T-helper 2 cell treated with Interferon-gamma antibody and Interleukin-4, amounts not matched to agents 5 μg/mL and 100 μg/mL, for 36 hours (primary cell): Measurements from ENCODE around the gene CLEC10A.
"Not testable (repeated sequence)": the region's sequence is repeated elsewhere in the genome, so short reads cannot be mapped to it uniquely, and the experiment has no call there.

Source experiments
- DNase-seq: peaks from one replicate; pipeline ENCODE4 v3.0.0; 2021; ENCODE audit warnings: low spot score
- H3K27ac Mint-ChIP-seq: one replicate; pipeline ENCODE4 v1.8.0; 2021; ENCODE audit warnings: mild to moderate bottlenecking, mixed read lengths
- H3K27me3 Mint-ChIP-seq: one replicate; pipeline ENCODE4 v1.8.0; 2021; ENCODE audit warnings: low read depth, mixed read lengths
- H3K36me3 Mint-ChIP-seq: one replicate; pipeline ENCODE4 v1.8.0; 2021; ENCODE audit warnings: low read depth, mixed read lengths
- H3K4me1 Mint-ChIP-seq: one replicate; pipeline ENCODE4 v1.8.0; 2021; ENCODE audit warnings: low read depth, mixed read lengths
- H3K4me3 Mint-ChIP-seq: one replicate; pipeline ENCODE4 v1.8.0; 2022; ENCODE audit warnings: mild to moderate bottlenecking, moderate library complexity, mixed read lengths
- H3K9me3 Mint-ChIP-seq: one replicate; pipeline ENCODE4 v1.8.0; 2021; ENCODE audit warnings: mixed read lengths

CLEC10A gene

DNA sequence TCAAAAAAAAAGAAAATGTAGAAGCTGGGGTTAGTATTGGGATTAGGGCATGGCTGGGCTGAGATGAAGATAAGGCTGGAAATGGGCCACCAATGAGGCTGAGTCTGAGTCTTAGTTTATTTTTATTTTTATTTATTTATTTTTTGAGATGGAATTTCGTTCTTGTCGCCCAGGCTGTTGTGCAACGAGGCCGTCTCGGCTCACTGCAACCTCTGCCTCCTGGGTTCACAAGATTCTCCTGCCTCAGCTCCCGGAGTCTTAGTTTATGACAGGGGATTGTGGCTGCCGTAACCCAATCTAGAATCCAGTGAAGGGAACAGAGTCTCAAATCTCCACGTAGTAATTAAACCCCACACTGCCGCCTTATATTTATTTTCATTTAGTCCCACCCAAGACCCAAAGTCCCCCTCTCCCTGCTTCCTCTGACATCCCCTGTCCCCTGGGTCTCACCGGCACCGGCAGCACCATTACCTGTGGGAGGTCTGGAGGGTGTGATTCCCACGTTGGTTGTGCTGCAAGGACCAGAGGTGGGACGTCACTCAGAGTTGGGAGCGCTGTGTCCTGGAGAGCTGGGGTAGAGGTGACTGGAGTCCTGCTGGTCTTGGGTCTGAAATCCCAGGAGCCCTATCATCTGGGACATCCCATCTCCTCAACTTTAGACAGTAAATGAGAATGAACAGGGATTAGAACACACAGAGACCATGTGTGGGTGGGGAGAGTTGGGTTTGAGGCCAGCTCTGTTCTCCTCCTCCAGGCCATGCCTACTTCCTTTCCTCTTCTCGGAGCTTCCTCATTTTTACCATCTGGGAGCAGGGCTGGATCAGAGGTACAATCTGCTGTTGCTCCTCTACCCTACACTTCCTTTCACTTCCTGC is at the start of gene CLEC10A:
Gene CLEC10A (minus strand): TSS at position 671 of the 875 bp plus-strand sequence. CDS start 1,439 bp downstream, outside the sequence.
- Mint-ChIP-seq H3K27ac (no peak within 1 kb of the TSS), H3K27me3 (peaks cover 24% of the 10 kb centered on the region), H3K9me3 (peaks cover 6% of the 10 kb centered on the region), H3K4me3 (no peak within 1 kb of the TSS), H3K36me3 (no peaks in the 10 kb centered on the region), H3K4me1 (peaks cover 21% of the 10 kb centered on the region)
- DNase-seq = no peak

GRCh38 chr17:7129311-7129710 is 49.3 kb upstream of the CLEC10A start:
- Mint-ChIP-seq H3K27me3 (peaks cover 5% of the 10 kb centered on the region), H3K27ac (no peak overlapping the region), H3K4me1 (peaks cover 12% of the 10 kb centered on the region), H3K36me3 (no peaks in the 10 kb centered on the region), H3K9me3 (no peaks in the 10 kb centered on the region), H3K4me3 (no peak overlapping the region)
- DNase-seq = no peak

DNA sequence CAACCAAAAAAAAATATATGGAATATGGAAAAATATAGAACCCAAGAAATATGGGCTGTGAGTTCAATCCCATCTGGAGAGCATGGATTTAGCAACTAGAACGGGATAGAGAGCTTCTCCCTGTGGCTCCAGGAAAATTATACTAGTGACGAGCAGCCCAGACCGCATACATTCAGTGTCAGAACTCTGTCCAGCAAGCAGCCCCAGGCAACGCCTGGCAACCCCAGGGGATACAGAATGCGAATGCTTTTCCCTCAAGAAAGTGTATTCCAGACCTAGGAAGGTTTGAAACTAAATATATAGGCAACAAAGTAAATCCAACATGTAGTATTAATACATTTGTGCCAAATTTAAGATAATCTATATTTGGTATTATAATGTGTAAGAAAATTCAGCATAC is 48.1 kb upstream of the CLEC10A start:
- Mint-ChIP-seq H3K27me3 (peaks cover 5% of the 10 kb centered on the region), H3K27ac (no peak overlapping the region), H3K9me3 (no peaks in the 10 kb centered on the region), H3K36me3 (no peaks in the 10 kb centered on the region), H3K4me1 (peaks cover 6% of the 10 kb centered on the region), H3K4me3 (no peak overlapping the region)
- no peak for DNase-seq

- H3K27me3 Mint-ChIP-seq, H3K4me3 Mint-ChIP-seq, H3K27ac Mint-ChIP-seq, H3K36me3 Mint-ChIP-seq, H3K4me1 Mint-ChIP-seq, H3K9me3 Mint-ChIP-seq, DNase-seq: not testable (repeated sequence)
Measured at GRCh38 chr17:7127501-7127900, 47.5 kb upstream of the CLEC10A start.

GRCh38 chr17:7126386-7126785 is 46.3 kb upstream of the CLEC10A start:
- H3K4me3 Mint-ChIP-seq, H3K36me3 Mint-ChIP-seq, H3K9me3 Mint-ChIP-seq, H3K4me1 Mint-ChIP-seq, H3K27me3 Mint-ChIP-seq, H3K27ac Mint-ChIP-seq, DNase-seq: not testable (repeated sequence)

DNA sequence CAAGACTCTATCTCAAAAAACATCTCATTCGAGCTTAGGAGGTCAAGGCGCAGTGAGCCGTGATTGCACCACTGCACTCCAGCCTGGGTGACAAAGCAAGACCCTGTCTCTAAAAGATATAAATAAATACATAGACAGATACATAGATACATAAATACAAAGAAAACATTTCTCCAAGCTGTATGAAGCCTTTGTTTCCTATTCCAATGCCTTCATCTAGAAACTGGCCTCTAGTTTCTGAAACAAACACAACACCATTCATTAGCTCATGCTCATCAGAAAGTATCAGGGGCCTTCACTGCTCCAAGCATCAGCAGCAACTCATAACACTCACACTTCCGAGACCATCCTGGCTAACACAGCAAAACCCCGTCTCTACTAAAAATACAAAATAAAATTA is 44.9 kb upstream of the CLEC10A start:
- Mint-ChIP-seq H3K4me3 (no peak overlapping the region), H3K27me3 (peaks cover 7% of the 10 kb centered on the region), H3K9me3 (no peaks in the 10 kb centered on the region), H3K27ac (no peak overlapping the region), H3K4me1 (no peaks in the 10 kb centered on the region), H3K36me3 (no peaks in the 10 kb centered on the region)
- no peak for DNase-seq

DNA sequence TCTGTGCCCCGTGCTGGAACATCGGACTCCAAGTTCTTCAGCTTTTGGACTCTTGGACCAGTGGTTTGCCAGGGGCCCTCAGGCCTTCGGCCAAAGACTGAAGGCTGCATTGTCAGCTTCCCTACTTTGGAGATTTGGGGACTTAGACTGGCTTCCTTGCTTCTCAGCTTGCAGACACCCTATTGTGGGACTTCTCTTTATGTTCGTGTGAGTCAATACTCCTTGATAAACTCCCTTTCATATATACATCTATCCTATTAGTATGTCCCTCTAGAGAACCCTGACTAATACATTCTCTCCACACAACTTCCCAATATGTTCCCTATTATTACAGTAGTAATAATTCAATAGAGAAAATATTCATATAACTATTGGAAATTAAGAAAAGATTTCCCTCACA is 43.8 kb upstream of the CLEC10A start:
- no peak overlapping the region for H3K27ac Mint-ChIP-seq
- H3K36me3 Mint-ChIP-seq = no peaks in the 10 kb centered on the region
- H3K27me3 Mint-ChIP-seq = peaks cover 12% of the 10 kb centered on the region
- no peaks in the 10 kb centered on the region for H3K4me1 Mint-ChIP-seq
- DNase-seq = no peak
- H3K9me3 Mint-ChIP-seq = no peaks in the 10 kb centered on the region
- no peak overlapping the region for H3K4me3 Mint-ChIP-seq

GRCh38 chr17:7122381-7122780 is 42.3 kb upstream of the CLEC10A start:
- no peak overlapping the region for H3K4me3 Mint-ChIP-seq

DNA sequence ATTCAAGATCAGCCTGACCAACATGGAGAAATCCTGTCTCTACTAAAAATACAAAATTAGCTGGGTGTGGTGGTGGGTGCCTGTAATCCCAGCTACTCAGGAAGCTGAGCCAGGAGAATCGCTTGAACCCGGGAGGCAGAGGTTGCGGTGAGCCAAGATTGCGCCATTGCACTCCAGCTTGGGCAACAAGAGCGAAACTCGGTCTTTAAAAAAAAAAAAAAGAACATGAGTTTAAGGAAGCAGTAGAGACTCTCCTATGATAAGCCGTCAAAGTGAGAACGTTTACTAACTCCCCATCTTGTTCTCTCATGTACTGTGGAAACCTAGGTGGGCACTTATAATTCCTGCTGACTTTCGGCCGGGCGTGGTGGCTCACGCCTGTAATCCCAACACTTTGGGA is 40.6 kb upstream of the CLEC10A start:
- H3K36me3 Mint-ChIP-seq, H3K27ac Mint-ChIP-seq, H3K4me3 Mint-ChIP-seq, DNase-seq, H3K4me1 Mint-ChIP-seq, H3K9me3 Mint-ChIP-seq: not testable (repeated sequence)
- peaks cover 14% of the 10 kb centered on the region for H3K27me3 Mint-ChIP-seq

More at GRCh38 chr17:7122381-7122780, 42.3 kb upstream of the CLEC10A start:
- Mint-ChIP-seq H3K27ac (no peak overlapping the region), H3K9me3 (no peaks in the 10 kb centered on the region), H3K36me3 (no peaks in the 10 kb centered on the region), H3K27me3 (peaks cover 12% of the 10 kb centered on the region), H3K4me1 (no peaks in the 10 kb centered on the region)
- no peak for DNase-seq

DNA sequence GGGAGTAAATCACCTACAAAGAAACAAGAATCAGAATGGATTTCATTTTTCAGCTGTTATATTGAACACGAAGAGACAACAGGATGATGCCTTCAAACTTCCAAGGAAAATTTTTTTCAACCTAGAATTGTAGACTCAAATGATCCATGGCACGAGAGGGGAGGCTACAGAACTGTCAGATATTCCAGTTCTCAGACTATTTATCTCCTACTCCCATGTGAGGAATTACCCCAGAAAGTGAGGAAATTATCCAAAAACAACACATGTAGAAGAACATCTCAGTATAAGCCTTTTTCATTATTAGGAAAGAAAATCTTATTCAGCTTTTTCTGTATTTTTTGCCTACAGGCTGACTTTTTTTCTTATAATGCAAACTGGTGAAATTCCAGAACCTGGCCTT is 40.1 kb upstream of the CLEC10A start:
- Mint-ChIP-seq H3K4me1 (no peaks in the 10 kb centered on the region), H3K27me3 (peaks cover 14% of the 10 kb centered on the region), H3K27ac (no peak overlapping the region), H3K9me3 (no peaks in the 10 kb centered on the region), H3K36me3 (no peaks in the 10 kb centered on the region), H3K4me3 (no peak overlapping the region)
- no peak for DNase-seq

GRCh38 chr17:7119314-7119713 is 39.3 kb upstream of the CLEC10A start:
- no peak overlapping the region for H3K27ac Mint-ChIP-seq
- peaks cover 14% of the 10 kb centered on the region for H3K27me3 Mint-ChIP-seq
- H3K36me3 Mint-ChIP-seq = no peaks in the 10 kb centered on the region
- no peak for DNase-seq
- H3K4me3 Mint-ChIP-seq = no peak overlapping the region
- no peaks in the 10 kb centered on the region for H3K4me1 Mint-ChIP-seq
- H3K9me3 Mint-ChIP-seq = no peaks in the 10 kb centered on the region

DNA sequence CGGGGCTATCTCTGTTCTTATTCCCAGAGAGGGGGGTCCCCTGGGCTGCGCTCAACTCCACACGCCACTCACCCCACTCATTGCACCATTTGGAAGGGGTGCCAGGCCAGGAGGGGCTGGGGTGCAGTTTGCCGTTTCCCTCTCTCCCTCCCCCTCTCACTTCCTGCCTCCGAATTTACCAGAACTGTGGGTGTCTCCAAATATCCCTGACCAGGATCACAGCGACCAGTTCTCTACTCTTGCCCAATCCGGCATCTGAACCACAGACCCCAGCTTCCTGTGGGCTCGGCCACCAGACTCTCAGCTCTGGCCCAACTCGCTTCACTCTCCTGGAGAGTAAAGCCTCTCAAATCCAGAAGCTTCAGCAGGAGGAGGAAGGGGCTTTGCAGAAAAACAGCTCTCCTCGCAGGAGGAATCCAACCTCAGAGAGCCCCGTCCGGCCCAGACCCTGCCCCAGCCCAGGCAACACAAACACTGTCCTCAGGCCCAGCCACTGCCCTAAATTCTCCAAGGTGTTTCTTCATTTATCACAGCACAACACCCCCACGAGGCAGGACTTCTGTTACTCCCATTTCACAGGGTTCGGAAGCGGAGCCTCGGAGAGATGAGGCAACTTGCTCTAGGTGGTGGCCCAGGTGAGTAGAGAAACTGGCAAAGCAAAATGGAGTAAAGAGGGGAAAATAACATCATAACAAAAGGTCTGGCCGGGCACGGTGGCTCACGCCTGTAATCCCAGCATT is 35.0 kb upstream of the CLEC10A start:
- H3K36me3 Mint-ChIP-seq = no peaks in the 10 kb centered on the region
- H3K4me3 Mint-ChIP-seq = no peak overlapping the region
- H3K27ac Mint-ChIP-seq = no peak overlapping the region
- peaks cover 10% of the 10 kb centered on the region for H3K27me3 Mint-ChIP-seq
- DNase-seq = no peak
- H3K9me3 Mint-ChIP-seq = no peaks in the 10 kb centered on the region
- no peaks in the 10 kb centered on the region for H3K4me1 Mint-ChIP-seq

DNA sequence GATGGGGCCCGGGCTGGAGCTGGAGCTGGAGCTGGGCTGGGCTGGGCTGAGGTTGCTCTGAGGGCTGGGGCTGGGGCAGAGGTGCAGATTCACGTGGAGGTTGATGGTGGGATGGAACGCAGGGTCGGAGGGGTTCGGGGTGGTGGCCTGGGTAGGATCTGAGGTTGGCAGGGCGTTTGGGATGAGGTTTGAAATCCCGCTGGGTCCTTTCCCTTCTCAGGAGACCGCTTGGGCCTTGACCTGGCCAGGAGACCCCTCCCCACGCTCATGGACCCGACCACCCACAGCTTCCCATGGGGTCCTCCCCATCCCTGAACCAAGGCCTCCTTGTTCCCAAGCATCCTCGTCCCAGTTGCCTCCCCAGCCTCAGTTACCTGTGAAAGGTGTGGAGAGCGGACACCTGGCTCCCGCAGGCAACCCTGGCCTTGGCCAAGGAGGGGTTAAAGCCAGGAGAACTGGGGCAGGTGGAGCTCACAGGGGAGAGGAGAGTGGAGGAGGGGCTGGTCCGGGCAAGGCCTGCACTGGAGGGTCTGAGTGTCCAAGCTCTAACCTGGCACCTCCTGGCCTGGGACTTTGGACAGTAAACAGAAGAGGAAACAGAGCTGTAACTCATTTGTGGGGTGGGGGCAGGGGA is 34.3 kb upstream of the CLEC10A start, which contains the start of gene ASGR2:
Gene ASGR2 (minus strand): TSS at position 582 of the 634 bp plus-strand sequence. CDS start 582 bp downstream, outside the sequence.
- Mint-ChIP-seq H3K36me3 (no peaks in the 10 kb centered on the region), H3K4me3 (no peak within 1 kb of the TSS), H3K9me3 (no peaks in the 10 kb centered on the region), H3K27me3 (peaks cover 3% of the 10 kb centered on the region), H3K4me1 (peaks cover 5% of the 10 kb centered on the region), H3K27ac (no peak within 1 kb of the TSS)
- no peak for DNase-seq
